ENCODE results near the gene DNAJC24.

Gene DNAJC24

GRCh38 chr11:31326470-31327148, 43.1 kb upstream of the DNAJC24 start:
- Histone ChIP-seq H3K4me3 (ENCODE audit: low read depth, low read length) (no peak overlapping the region), H3K9me3 (ENCODE audit: control insufficient read depth, insufficient read depth, low read depth, low read length) (no peaks in the 10 kb centered on the region), H3K4me1 (ENCODE audit: control insufficient read depth, insufficient read depth, low read length) (no peaks in the 10 kb centered on the region), H3K27ac (ENCODE audit: extremely low read depth, low read depth, low read length) (no peak overlapping the region), H3K36me3 (ENCODE audit: control insufficient read depth in 2 of 2, insufficient read depth in 1 of 2, low read length in 2 of 2) (no peaks in the 10 kb centered on the region)
- CTCF ChIA-PET: interaction anchor here (0.6 to 1.2 kb wide), 2 partner anchors 14 to 218 kb away, joined by 3 read pairs; no protein-coding TSS in a partner anchor
- no peak for TF ChIP-seq ZNF132 (tag by site-specific recombination; IDR thresholded peaks at IDR 0.05; ENCODE audit: borderline replicate concordance)
- no peak for TF ChIP-seq ZNF600 (tag by site-specific recombination; IDR thresholded peaks at IDR 0.05)
- no peak for TF ChIP-seq ZNF521 (tag by site-specific recombination; IDR thresholded peaks at IDR 0.05)
- TF ChIP-seq, protein P1, sequence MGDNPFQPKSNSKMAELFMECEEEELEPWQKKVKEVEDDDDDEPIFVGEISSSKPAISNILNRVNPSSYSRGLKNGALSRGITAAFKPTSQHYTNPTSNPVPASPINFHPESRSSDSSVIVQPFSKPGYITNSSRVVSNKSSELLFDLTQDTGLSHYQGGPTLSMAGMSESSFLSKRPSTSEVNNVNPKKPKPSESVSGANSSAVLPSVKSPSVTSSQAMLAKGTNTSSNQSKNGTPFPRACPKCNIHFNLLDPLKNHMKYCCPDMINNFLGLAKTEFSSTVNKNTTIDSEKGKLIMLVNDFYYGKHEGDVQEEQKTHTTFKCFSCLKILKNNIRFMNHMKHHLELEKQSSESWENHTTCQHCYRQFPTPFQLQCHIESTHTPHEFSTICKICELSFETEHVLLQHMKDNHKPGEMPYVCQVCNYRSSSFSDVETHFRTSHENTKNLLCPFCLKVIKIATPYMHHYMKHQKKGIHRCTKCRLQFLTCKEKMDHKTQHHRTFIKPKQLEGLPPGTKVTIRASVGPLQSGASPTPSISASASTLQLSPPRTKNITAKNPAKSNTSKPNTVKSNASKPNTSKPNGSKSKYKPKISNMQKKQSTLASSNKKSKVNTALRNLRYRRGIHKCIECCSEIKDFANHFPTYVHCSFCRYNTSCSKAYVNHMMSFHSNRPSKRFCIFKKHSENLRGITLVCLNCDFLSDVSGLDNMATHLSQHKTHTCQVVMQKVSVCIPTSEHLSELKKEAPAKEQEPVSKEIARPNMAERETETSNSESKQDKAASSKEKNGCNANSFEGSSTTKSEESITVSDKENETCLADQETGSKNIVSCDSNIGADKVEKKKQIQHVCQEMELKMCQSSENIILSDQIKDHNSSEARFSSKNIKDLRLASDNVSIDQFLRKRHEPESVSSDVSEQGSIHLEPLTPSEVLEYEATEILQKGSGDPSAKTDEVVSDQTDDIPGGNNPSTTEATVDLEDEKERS (tag by site-specific recombination; IDR thresholded peaks at IDR 0.05): no peak
- no peak for TF ChIP-seq ZNF211 (tag by site-specific recombination; IDR thresholded peaks at IDR 0.05; ENCODE audit: low read depth)
- TF ChIP-seq SCRT1 (tag by site-specific recombination; IDR thresholded peaks at IDR 0.05; ENCODE audit: borderline replicate concordance): no peak
- no peak for TF ChIP-seq ZNF266 (tag by site-specific recombination; IDR thresholded peaks at IDR 0.05; ENCODE audit: low read depth)
- TF ChIP-seq MEIS1 (CRISPR knock-in tag; IDR thresholded peaks at IDR 0.05; ENCODE audit: borderline replicate concordance): no peak
- TF ChIP-seq, protein P2, sequence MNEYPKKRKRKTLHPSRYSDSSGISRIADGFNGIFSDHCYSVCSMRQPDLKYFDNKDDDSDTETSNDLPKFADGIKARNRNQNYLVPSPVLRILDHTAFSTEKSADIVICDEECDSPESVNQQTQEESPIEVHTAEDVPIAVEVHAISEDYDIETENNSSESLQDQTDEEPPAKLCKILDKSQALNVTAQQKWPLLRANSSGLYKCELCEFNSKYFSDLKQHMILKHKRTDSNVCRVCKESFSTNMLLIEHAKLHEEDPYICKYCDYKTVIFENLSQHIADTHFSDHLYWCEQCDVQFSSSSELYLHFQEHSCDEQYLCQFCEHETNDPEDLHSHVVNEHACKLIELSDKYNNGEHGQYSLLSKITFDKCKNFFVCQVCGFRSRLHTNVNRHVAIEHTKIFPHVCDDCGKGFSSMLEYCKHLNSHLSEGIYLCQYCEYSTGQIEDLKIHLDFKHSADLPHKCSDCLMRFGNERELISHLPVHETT (tag by site-specific recombination; IDR thresholded peaks at IDR 0.05): no peak
- TF ChIP-seq ZNF580 (tag by site-specific recombination; IDR thresholded peaks at IDR 0.05): no peak
- TF ChIP-seq ZNF175 (tag by site-specific recombination; IDR thresholded peaks at IDR 0.05): no peak
- no peak for TF ChIP-seq ZNF24 (tag by site-specific recombination; IDR thresholded peaks at IDR 0.05)
- no peak for TF ChIP-seq ZNF843 (tag by site-specific recombination; IDR thresholded peaks at IDR 0.05)
- TF ChIP-seq ZNF138 (tag by site-specific recombination; IDR thresholded peaks at IDR 0.05; ENCODE audit: borderline replicate concordance): no peak
- no peak for TF ChIP-seq ZNF302 (tag by site-specific recombination; IDR thresholded peaks at IDR 0.05; ENCODE audit: low read depth)
- TF ChIP-seq, protein P3, sequence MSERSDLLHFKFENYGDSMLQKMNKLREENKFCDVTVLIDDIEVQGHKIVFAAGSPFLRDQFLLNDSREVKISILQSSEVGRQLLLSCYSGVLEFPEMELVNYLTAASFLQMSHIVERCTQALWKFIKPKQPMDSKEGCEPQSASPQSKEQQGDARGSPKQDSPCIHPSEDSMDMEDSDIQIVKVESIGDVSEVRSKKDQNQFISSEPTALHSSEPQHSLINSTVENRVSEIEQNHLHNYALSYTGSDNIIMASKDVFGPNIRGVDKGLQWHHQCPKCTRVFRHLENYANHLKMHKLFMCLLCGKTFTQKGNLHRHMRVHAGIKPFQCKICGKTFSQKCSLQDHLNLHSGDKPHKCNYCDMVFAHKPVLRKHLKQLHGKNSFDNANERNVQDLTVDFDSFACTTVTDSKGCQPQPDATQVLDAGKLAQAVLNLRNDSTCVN (tag by site-specific recombination; optimal IDR thresholded peaks at IDR 0.05): no peak
- TF ChIP-seq ZNF658 (tag by site-specific recombination; IDR thresholded peaks at IDR 0.05): no peak
- POLR2A ChIA-PET: no interaction called here

DNA sequence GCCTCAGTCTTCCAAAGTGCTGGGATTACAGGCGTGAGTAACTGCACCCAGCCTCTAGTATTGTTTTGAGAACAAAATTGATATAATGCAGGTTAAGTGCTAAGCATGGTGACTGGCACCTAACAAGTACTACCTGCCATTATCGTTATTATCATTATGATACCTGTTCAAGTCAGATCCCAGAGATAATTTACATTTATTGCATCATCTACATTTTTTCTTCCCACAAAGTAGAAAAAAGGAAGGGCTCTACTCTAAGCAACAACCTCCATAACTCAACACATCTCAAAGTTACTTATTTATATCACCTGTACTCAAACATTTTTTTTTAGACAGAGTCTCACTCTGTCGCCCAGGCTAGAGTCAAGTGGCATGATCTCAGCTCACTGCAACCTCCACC, 42.2 kb upstream of the DNAJC24 start:
- ChIA-PET CTCF (no interaction called here), POLR2A (no interaction called here)
- Histone ChIP-seq H3K36me3 (ENCODE audit: control insufficient read depth in 2 of 2, insufficient read depth in 1 of 2, low read length in 2 of 2) (no peaks in the 10 kb centered on the region), H3K9me3 (ENCODE audit: control insufficient read depth, insufficient read depth, low read depth, low read length) (no peaks in the 10 kb centered on the region), H3K27ac (ENCODE audit: extremely low read depth, low read depth, low read length) (no peak overlapping the region), H3K4me3 (ENCODE audit: low read depth, low read length) (no peak overlapping the region), H3K4me1 (ENCODE audit: control insufficient read depth, insufficient read depth, low read length) (no peaks in the 10 kb centered on the region)
- TF ChIP-seq, protein P4, sequence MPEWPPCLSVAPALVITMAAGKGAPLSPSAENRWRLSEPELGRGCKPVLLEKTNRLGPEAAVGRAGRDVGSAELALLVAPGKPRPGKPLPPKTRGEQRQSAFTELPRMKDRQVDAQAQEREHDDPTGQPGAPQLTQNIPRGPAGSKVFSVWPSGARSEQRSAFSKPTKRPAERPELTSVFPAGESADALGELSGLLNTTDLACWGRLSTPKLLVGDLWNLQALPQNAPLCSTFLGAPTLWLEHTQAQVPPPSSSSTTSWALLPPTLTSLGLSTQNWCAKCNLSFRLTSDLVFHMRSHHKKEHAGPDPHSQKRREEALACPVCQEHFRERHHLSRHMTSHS (tag by site-specific recombination; IDR thresholded peaks at IDR 0.05): no peak
- TF ChIP-seq ZNF362 (tag by site-specific recombination; IDR thresholded peaks at IDR 0.05): no peak
- no peak for TF ChIP-seq ZNF626 (tag by site-specific recombination; IDR thresholded peaks at IDR 0.05)
- TF ChIP-seq ZNF623 (tag by site-specific recombination; IDR thresholded peaks at IDR 0.05): no peak
- no peak for TF ChIP-seq REPIN1 (tag by site-specific recombination; IDR thresholded peaks at IDR 0.05; ENCODE audit: low read depth)
- TF ChIP-seq ZNF600 (tag by site-specific recombination; IDR thresholded peaks at IDR 0.05): no peak
